Left kidney (tissue), 2 donors: Measurements from ENCODE around the gene FAM124B. TPM values are rescaled to one million over a fixed set of nuclear protein-coding genes. Genes with fewer than 3 reads are reported as not detected.
"Not testable (repeated sequence)": the region's sequence is repeated elsewhere in the genome, so short reads cannot be mapped to it uniquely, and the experiment has no call there.

Source experiments
- DNase-seq: peaks from one replicate; pipeline ENCODE4 v3.0.0-alpha.2; 2013
- polyA plus RNA-seq: library from polyadenylated mRNA; unstranded; fragments of 120-200 nt; gene quantifications from one replicate; pipeline ENCODE4 v1.2.1, GENCODE V29; 2013; ENCODE audit not compliant: insufficient read length

FAM124B gene
- polyA plus RNA-seq, 1 donor: 2.6 TPM

- no peak for DNase-seq
Observed at GRCh38 chr2:224382973-224383555, 18.8 kb downstream of the FAM124B start.

- not testable (repeated sequence) for DNase-seq
Observed at GRCh38 chr2:224382280-224382647, 19.6 kb downstream of the FAM124B start.

- DNase-seq: no peak
Observed at GRCh38 chr2:224381521-224382279, 20.2 kb downstream of the FAM124B start.

- DNase-seq: no peak
Observed at GRCh38 chr2:224379986-224380385, 21.9 kb downstream of the FAM124B start.

GRCh38 chr2:224379172-224379571 is 22.7 kb downstream of the FAM124B start:
- DNase-seq: no peak

- no peak for DNase-seq
Observed at GRCh38 chr2:224378701-224379097, 23.2 kb downstream of the FAM124B start.

GRCh38 chr2:224377751-224378700 is 23.9 kb downstream of the FAM124B start:
- no peak for DNase-seq

GRCh38 chr2:224372641-224373040 is 29.3 kb downstream of the FAM124B start:
- no peak for DNase-seq

- DNase-seq: no peak
Observed at GRCh38 chr2:224369028-224369632, 32.8 kb downstream of the FAM124B start.

GRCh38 chr2:224366267-224366844 is 35.6 kb downstream of the FAM124B start:
- no peak for DNase-seq

GRCh38 chr2:224365331-224365730 is 36.6 kb downstream of the FAM124B start:
- DNase-seq: no peak

- DNase-seq: no peak
Observed at GRCh38 chr2:224363281-224363680, 38.6 kb downstream of the FAM124B start.

- DNase-seq: no peak
Observed at GRCh38 chr2:224362094-224362493, 39.8 kb downstream of the FAM124B start.

GRCh38 chr2:224360801-224361251 is 41.1 kb downstream of the FAM124B start:
- DNase-seq: no peak

- no peak for DNase-seq
Observed at GRCh38 chr2:224359569-224359968, 42.3 kb downstream of the FAM124B start.

GRCh38 chr2:224357098-224357901 is 44.6 kb downstream of the FAM124B start:
- no peak for DNase-seq

- no peak for DNase-seq
Observed at GRCh38 chr2:224354632-224355211, 47.2 kb downstream of the FAM124B start.

GRCh38 chr2:224350703-224351102 is 51.2 kb downstream of the FAM124B start:
- no peak for DNase-seq

GRCh38 chr2:224349396-224349795 is 52.5 kb downstream of the FAM124B start:
- no peak for DNase-seq
